HG03196 (cell line): ENCODE results near the gene FGFRL1.
"Not testable (repeated sequence)": the region's sequence is repeated elsewhere in the genome, so short reads cannot be mapped to it uniquely, and the experiment has no call there.

Source experiments
- ATAC-seq: cut with Tn5 transposase; IDR thresholded peaks from one replicate; pipeline ENCODE4 v1.9.1; 2021; ENCODE audit not compliant: unreplicated experiment

Gene FGFRL1

DNA sequence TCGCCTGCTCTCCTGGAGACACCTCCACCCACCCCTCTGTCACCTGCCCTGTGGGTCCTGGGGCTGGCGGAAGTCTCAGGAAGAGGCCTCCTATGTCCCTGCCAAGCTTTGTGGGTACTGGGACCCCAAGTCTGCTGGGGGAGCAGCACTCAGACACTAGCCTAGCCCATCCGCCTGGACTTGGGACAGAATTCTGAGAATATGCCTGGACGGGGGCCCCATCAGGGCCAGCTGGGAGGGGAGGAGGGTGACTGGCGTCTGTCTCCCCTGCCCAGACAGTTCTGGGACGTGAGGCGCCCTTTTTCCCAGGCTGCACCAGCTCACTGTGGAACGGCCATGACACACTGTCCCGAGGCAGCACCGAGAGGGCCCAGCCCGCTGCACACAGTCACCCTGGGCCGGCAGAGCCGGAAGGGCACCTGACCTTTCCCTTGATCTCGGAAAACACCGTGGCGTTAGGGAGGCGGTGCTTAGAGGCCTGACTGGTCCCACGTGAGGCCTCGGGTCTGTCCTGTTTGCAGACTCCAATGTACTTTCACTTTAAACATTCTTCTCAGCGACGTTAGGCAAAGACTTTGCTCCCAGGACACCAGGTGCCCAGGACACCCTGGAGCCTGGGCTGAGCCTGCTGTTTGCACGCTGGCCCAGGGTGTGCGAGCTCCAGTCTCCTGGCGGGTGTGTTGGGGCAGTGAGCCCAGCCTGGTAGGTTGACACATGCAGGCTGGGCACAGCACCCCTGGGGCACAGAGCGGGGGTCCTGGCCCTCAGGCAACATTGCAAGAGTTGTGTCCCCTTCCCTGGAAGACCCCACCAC lies 18.9 kb upstream of the FGFRL1 start:
- no peak for ATAC-seq

DNA sequence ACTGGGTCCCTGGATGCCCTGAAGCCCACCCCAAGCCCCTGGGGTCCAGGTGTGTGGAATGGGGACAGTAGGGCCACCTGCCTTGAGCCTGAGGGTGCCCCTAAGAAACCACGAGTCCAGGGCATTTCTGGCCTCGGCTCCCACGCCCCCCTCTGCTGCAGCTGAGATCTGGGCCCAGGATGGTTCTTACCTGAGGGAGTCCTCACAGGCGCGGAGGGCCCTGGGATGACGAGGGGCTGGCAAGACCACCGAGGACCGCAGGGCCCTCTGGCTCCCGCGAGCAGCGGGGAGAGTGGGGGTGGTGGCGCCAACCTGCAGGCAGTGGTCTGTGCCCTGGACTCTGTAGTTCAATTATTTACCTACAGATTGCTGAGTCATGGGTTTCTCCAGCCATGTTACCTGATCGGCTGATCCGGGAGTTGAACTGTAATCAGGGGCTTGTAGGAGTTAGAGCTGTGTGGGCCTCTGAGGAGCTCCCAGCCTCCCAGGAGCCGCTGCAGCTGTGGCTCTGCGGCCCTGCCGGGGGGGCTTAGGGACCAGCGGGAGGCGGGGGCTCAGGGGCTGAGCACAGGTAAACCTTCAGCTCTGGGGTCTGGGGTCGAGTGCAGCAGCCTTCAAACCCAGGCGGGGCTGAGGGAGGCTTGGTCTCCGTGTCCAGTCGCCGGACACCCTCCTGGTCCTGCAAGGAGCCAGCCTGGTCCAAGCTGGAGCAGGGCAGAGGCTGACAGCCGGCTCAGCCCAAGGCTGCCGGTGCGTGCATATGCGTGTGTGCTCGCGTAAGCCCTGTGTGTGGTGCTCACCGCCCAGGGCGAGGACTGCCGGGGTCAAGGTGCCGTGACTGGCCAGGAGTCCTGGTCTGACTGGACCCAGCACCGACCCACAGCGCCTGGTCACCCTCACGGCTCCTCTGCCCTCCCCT lies 18.1 kb upstream of the FGFRL1 start, which contains the start of gene SLC26A1:
Gene SLC26A1, minus strand, starts transcription at position 294 of the 919 bp plus-strand sequence. CDS start 1,701 bp downstream, outside the sequence.
- ATAC-seq = no peak

DNA sequence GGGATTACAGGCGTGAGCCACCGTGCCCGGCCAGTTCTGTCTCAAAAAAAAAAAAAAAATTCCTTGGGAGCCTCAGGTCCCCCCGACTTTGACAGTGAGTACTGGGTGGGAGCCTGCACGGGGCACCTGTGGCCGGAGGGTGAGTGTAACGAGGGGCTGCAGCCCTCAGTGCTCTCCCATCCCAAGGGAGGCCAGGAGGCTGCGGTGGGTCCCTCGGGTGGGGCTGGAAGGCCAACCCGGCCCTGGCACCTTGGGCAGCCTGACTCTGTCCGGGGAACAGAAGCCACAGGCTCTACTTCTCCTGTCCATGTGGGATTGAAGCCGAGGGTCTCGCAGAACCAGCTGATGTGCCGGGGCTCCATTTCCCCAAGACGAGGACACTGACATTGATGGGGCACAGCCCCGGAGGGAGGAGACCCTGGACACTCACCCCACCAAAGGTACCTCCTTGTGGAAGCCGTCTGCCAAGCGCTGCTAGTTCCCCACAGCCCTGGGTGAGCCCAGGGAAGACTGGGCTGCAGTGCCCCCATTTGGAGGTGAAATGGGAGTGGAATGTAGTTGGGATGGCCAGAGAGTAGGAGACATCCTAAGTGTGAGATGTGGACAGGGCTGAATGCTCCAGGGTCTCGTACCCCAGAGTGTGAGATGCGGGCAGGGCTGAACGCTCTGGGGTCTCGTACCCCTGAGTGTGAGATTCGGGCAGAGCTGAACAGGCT lies 16.0 kb upstream of the FGFRL1 start:
- no peak for ATAC-seq

DNA sequence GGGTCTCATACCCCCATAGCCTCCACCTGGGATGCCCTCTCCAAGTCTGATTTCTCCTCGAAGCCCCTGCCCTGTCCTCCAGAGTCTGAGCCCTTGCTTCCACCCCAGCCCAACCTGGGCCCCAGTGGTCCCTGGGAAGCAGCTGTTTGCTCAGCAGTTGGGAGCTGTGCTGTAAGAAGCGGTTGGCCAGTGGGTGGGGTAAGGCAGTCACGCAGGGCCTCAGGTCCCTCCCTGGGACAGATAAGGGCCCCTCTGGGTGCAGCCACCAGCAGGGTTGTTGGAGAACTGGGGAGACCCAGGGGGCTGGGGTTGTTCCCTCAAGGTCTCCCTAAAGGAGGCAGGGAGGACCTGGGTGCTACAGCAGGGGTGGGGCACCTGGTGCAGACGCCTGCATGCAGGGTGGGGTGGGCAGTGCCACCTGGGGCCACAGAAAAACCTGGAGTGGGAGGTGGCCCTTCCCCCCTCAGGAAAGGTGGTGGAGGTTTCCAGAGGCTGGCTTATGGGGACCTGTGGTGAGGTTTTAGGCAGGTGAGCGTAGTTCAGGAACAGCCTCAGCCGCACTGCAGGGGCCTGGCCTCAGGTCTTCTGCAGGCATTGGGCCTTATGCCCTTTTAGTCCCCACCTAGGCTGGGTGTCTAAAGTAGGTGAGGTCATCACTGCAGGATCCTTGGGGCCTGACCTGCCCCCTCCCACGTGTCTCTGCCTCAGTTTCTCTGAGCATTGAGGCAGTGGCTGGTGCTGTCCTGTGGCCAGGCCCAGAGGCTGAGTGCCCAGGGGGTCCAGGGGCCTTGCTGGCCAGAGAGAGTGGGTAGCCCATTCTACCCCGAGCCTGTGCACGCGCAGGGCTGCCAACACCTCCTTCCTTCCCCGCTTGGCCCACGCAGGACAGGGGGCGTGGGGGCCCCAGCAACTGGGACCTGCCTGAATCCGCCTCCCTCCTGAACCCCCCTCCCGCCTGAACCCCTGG lies 15.1 kb upstream of the FGFRL1 start:
- ATAC-seq = no peak

DNA sequence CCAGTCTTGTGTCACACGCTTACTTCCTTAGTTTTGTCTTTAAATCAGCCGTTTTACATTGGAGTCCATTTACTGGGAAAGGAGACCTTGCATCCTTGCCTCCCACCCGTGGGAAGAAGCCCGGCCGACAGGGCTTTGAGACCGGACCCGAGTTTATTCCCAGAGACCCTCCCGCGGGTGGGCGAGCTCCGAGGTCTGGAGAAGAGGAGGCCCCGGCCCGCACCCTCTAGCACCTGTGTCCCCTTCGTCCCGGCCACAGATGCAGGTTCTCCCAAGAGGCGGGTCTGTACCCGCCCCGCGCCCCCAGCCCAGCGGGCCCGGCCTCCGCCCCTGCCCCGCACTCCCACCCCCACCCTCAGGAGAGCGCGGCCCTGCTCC lies 14.4 kb upstream of the FGFRL1 start:
- no peak for ATAC-seq

DNA sequence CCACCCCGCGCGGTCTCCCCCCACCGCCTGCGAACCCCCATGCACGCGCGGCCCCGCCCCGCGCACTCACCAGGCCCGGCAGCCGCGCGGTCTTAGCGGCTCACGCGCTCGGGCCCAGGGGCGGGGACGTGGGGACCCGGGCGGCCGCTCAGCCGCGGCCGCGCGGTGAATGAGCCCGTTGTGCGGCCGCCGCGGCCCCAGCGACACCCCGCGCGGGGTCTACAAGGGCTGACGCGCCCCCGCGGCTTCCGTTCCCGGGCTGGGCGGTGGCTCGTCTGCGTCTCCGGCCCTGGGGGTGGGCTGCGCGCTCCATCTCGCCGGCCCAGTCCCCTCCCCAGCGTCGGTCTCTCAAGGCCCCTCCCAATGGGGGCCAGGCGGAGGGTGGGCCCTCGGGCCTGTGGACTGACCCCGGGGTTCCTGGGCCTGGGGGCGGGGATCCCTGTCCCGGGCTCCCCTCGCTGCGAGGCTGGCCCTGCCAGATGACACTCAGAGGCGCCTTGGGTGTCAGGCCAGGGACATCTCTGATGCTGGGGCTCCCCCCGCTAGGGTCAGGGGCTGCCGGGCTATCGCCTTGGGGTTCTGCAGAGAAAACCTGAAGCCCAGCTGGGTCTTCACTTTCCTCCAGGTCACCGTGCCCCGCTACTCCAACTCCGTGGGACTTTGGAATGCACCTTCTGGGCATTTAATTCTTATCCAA lies 13.9 kb upstream of the FGFRL1 start:
- no peak for ATAC-seq

DNA sequence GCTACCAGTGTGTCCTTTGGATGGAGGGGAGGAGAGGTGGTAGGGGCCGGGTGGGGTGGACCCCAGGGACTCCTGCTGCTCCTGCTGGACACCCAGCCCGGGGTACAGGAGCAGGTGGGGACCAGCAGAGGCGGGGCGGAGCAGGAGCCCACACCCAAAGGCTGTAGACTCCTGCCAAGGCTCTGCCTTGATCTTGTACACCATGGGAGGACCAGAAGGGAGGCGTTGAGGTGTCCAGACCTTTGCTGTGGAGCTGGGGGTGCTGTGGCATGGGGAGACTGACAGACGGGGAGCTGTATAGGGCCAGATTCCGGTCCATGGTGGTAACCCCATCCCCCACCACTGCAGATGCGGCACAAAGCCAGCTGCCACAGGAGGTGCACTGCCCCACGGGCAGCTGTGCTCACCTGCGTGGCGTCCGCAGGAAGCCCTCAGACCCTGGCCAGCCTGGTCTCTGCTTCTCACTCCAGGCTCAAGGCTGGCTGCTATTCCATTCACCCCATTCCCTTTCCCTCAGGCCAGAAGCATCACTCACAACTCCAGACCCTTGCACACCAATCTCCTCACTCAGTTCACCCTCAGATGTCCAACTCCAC lies 13.2 kb upstream of the FGFRL1 start:
- ATAC-seq = no peak

DNA sequence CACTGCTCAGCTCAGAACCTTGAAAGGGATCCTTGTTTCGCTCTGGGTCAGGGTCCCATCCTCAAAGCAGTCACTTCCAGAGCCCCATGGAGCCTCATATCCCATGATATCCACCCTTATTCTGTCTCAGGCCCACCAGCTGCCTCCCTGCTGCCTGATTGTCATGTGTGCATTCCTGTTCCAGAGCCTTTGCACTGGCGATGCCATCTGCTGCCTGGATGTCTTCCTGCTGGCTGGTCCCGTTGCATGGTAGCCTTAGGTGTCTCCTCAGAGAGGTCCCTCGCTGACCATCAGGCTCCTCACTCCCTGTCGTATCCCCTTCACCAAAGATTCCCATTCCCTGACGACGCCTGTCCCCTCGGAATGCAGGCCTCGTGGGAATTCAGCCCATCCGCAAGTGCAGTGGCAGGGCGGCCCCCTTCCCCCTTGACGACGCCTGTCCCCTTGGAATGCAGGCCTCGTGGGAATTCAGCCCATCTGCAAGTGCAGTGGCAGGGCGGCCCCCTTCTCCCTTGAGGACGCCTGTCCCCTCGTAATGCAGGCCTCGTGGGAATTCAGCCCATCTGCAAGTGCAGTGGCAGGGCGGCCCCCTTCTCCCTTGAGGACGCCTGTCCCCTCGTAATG lies 12.1 kb upstream of the FGFRL1 start:
- not testable (repeated sequence) for ATAC-seq

DNA sequence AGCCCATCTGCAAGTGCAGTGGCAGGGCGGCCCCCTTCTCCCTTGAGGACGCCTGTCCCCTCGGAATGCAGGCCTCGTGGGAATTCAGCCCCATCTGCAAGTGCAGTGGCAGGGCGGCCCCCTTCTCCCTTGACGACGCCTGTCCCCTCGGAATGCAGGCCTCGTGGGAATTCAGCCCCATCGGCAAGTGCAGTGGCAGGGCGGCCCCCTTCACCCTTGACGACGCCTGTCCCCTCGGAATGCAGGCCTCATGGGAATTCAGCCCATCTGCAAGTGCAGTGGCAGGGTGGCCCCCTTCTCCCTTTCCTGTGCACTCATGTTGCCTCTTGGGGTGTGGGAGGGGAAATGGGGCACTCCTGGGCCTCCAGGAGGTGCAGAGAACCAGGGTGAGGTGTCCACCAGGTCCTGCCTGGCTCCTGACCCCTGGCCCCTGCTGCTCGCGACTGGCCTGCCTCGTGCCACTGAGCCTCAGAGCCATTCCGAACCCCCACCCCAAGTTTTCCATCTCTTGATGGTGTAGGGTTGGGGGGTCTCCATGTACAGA lies 11.5 kb upstream of the FGFRL1 start:
- no peak for ATAC-seq

DNA sequence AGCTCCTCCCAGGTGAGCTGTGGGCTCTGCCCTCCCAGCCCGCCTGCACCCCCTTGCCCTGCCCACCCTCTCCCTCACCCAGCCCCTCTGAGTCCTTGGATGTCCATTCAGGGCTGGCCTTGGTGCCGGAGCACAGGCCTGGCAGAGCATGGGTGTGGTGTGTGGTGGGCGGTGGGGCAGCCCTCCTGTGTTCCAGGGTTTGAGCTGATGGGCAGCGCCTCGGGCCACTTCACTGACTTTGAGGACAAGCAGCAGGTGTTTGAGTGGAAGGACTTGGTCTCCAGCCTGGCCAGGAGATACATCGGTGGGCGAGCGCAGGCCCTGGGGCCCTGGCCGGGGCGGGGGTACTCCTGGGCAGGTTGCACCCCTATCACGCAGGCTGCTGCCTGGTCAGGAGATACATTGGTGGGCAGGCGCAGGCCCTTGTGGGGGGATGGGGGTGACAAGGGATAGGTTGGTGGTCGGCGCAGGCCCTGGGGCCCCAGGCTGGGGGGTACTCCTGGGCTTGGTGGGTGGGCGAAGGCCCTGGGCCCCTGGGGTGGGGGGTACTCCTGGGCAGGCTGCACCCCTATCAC lies 10.7 kb upstream of the FGFRL1 start:
- no peak for ATAC-seq

DNA sequence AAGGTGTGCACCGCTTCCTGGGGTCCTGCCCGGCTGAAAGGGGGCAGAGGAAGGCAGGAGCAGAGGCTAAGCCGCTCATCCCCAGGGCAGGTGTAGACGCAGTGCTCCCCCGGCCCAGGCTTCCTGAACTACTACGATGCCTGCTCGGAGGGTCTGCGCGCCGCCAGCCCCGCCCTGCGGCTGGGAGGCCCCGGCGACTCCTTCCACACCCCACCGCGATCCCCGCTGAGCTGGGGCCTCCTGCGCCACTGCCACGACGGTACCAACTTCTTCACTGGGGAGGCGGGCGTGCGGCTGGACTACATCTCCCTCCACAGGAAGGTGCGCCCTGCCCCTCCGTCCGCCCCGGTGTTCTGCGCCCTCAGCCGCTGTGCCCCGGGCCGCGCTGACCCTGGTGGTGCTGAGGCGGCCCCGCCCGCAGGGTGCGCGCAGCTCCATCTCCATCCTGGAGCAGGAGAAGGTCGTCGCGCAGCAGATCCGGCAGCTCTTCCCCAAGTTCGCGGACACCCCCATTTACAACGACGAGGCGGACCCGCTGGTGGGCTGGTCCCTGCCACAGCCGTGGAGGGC lies 9.8 kb upstream of the FGFRL1 start:
- ATAC-seq = no peak

DNA sequence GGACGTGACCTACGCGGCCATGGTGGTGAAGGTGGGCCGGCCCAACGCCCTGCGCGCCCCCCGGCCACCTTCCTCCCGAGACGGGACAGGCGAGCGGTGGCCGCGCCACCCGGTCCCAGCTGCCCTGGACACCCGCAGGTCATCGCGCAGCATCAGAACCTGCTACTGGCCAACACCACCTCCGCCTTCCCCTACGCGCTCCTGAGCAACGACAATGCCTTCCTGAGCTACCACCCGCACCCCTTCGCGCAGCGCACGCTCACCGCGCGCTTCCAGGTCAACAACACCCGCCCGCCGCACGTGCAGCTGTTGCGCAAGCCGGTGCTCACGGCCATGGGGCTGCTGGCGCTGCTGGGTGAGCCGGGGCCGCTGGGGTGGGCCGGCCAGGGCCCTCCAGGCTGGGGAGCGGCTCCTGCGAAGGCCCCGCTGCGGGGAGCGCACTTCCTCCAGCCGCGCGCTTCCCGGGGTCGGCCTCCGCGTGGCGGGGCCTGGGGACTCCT lies 9.2 kb upstream of the FGFRL1 start:
- no peak for ATAC-seq

DNA sequence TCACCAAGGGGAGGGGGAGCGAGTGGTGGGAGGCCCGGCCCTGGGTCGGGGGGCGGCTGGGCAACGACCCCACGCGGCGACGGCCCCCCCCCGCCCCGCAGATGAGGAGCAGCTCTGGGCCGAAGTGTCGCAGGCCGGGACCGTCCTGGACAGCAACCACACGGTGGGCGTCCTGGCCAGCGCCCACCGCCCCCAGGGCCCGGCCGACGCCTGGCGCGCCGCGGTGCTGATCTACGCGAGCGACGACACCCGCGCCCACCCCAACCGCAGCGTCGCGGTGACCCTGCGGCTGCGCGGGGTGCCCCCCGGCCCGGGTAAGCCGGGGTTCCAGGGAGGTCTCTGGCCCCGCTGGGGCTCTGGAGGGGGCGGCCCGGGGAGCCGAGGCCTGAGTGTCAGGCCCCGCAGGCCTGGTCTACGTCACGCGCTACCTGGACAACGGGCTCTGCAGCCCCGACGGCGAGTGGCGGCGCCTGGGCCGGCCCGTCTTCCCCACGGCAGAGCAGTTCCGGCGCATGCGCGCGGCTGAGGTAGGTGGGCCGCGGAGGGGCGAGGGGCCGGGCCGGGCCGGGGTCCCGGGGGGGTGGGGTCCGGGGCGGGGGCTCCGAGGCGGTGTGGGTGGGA lies 8.7 kb upstream of the FGFRL1 start:
- no peak for ATAC-seq

DNA sequence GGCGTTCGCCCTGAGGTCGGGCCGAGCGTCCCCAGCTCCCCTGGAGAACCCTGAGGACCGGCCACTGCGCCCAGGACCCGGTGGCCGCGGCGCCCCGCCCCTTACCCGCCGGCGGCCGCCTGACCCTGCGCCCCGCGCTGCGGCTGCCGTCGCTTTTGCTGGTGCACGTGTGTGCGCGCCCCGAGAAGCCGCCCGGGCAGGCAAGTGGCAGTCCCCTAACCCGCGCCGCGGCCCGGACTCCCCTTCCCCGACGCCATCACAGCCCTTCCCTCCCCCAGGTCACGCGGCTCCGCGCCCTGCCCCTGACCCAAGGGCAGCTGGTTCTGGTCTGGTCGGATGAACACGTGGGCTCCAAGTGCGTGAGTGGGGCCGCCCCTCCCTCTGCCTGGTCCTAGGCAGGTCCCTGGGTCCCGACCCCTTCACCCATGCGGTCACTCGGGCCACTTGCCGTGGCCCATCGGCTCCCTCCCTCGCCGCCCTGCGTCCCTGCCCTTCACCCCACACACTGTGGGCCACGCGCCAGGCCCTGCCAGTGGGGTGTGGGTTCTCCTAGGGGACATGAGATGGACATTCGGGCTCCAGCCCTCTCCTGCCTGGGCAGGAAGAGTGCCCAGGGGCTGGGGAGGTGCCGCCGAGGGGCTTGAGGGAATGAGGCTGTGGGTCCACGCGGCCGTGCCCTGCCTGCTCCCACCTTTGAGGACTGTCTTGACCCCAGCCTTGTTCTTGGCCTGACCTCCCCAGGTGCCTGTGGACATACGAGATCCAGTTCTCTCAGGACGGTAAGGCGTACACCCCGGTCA lies 8.0 kb upstream of the FGFRL1 start:
- no peak for ATAC-seq

DNA sequence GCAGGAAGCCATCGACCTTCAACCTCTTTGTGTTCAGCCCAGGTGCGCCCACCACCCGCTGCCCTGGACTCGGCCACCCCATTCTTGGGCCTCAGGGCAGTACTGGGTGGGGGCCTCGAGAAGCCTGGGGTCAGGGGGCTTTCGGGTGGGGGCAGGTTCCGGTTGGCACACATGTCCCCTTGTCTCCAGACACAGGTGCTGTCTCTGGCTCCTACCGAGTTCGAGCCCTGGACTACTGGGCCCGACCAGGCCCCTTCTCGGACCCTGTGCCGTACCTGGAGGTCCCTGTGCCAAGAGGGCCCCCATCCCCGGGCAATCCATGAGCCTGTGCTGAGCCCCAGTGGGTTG lies 7.4 kb upstream of the FGFRL1 start:
- ATAC-seq = no peak
